Measurements from ENCODE around the gene ZYG11A.

DNA sequence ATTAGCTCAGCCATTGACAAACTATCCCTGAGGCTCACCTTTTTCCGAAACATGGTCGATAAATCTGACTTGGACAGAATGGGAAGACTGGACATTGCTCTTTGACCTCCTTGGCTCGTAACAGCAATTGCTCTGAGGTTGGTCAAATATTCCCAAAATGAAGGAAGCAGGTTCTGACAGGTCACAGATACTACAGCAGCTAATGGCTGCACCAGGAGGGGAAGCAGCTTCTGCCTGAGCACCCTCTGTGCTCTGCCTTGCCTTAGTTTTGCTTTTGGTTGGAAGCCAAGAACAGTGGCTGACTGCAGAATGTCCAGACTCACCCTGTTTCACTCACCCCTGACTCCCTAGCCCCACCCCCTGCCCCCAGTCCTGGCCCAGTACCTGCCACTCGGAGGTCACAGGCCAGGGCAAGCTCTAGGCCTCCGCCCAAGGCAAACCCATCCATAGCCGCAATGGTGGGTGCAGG, 63.6 kb downstream of the ZYG11A start:
- TF ChIP-seq, protein P1, sequence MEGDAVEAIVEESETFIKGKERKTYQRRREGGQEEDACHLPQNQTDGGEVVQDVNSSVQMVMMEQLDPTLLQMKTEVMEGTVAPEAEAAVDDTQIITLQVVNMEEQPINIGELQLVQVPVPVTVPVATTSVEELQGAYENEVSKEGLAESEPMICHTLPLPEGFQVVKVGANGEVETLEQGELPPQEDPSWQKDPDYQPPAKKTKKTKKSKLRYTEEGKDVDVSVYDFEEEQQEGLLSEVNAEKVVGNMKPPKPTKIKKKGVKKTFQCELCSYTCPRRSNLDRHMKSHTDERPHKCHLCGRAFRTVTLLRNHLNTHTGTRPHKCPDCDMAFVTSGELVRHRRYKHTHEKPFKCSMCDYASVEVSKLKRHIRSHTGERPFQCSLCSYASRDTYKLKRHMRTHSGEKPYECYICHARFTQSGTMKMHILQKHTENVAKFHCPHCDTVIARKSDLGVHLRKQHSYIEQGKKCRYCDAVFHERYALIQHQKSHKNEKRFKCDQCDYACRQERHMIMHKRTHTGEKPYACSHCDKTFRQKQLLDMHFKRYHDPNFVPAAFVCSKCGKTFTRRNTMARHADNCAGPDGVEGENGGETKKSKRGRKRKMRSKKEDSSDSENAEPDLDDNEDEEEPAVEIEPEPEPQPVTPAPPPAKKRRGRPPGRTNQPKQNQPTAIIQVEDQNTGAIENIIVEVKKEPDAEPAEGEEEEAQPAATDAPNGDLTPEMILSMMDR (IDR thresholded peaks at IDR 0.05) = no peak
- no peak for TF ChIP-seq POLR2A (IDR thresholded peaks at IDR 0.05)
